Sigmoid colon (tissue), 7 donors: ENCODE data around the gene UBAC1. TPM values are rescaled to one million over a fixed set of nuclear protein-coding genes. Genes with fewer than 3 reads are reported as not detected.

ENCODE experiments used
- DNase-seq: peaks from one replicate; pipeline ENCODE4 v3.0.0-alpha.2; 2019
- H3K27ac ChIP-seq, 4 donors: fragments of 200-600 bp; sonication (generic); one replicate each; pipeline ENCODE4 v1.5.1; 2016 to 2019; ENCODE audit warnings: mild to moderate bottlenecking in 1 of 4
- H3K27me3 ChIP-seq, 3 donors: fragments of 200-600 bp; sonication (generic); one replicate each; pipeline ENCODE4 v1.5.1; 2019; ENCODE audit warnings: mild to moderate bottlenecking in 1 of 3
- H3K36me3 ChIP-seq, 4 donors: fragments of 200-600 bp; sonication (generic); one replicate each; pipeline ENCODE4 v1.5.1; 2016 to 2019
- H3K4me1 ChIP-seq, 4 donors: fragments of 200-600 bp; sonication (generic); one replicate each; pipeline ENCODE4 v1.5.1; 2017 to 2019
- H3K4me3 ChIP-seq, 4 donors: fragments of 200-600 bp; sonication (generic); one replicate each; pipeline ENCODE4 v1.5.1; 2017 to 2019; ENCODE audit warnings: mild to moderate bottlenecking in 2 of 4, moderate library complexity in 1 of 4
- H3K9me3 ChIP-seq, 4 donors: fragments of 200-600 bp in 3 of 4; sonication (generic) in 3 of 4; one replicate each; pipeline versions ENCODE4 v1.5.1 to v1.6.1; 2013 to 2019
- EP300 ChIP-seq, 4 donors: sonication (generic); formaldehyde crosslinking; IDR thresholded peaks; one replicate each; pipeline ENCODE4 v1.6.1; 2017; ENCODE audit warnings: antibody characterized with exemption in 4 of 4
- POLR2A ChIP-seq, 2 donors: fragments of 450-650 bp; IDR thresholded peaks; one replicate each; pipeline ENCODE4 v1.6.1; 2016; ENCODE audit warnings: antibody characterized with exemption in 2 of 2, mild to moderate bottlenecking in 2 of 2, moderate library complexity in 2 of 2
- POLR2AphosphoS5 ChIP-seq, 4 donors: sonication (generic); formaldehyde crosslinking; IDR thresholded peaks; one replicate each; pipeline ENCODE4 v1.6.1; 2017; ENCODE audit warnings: antibody characterized with exemption in 4 of 4
- WGBS, 2 donors: extraction: QIAGEN DNeasy Blood & Tissue Kit; methylation state at CpG; one replicate each; pipeline ENCODE4 v1.1.7; 2013; 5-methylcytosine and 5-hydroxymethylcytosine counted together
- intact Hi-C: fragments of 100-400 bp; cut with DNase I; formaldehyde crosslinking; loops from one replicate; pipeline ENCODE4 v1.15.1; 2023
- polyA plus RNA-seq, 3 donors: library from polyadenylated mRNA; stranded (reverse); fragments of 200-250 nt; gene quantifications; one replicate each; pipeline ENCODE4 v1.2.3, GENCODE V29; 2013
- total RNA-seq, 4 donors: library from RNA; depleted of rRNA; stranded (reverse); fragments of >200 nt; gene quantifications; one replicate each; pipeline ENCODE4 v1.1.0, GENCODE V29; 2016
- TF ChIP-seq, protein P1 (sequence below), 4 experiments: fragments of 450-650 bp in 3 of 4; fragments of 200-600 bp in 1 of 4; IDR thresholded peaks; one replicate each; pipeline ENCODE4 v1.5.1; 2016 to 2019; ENCODE audit warnings: antibody characterized with exemption in 4 of 4, mild to moderate bottlenecking in 3 of 4, moderate library complexity in 2 of 4
- donor health status: healthy with polysubstance abuse.
- donor health status: Bipolar disorder and iron deficiency.
- donor health status: healthy.

The UBAC1 gene
- total and polyA plus RNA-seq, 7 donors, result 57.4 to 80.9 (median 69.4) TPM

DNA sequence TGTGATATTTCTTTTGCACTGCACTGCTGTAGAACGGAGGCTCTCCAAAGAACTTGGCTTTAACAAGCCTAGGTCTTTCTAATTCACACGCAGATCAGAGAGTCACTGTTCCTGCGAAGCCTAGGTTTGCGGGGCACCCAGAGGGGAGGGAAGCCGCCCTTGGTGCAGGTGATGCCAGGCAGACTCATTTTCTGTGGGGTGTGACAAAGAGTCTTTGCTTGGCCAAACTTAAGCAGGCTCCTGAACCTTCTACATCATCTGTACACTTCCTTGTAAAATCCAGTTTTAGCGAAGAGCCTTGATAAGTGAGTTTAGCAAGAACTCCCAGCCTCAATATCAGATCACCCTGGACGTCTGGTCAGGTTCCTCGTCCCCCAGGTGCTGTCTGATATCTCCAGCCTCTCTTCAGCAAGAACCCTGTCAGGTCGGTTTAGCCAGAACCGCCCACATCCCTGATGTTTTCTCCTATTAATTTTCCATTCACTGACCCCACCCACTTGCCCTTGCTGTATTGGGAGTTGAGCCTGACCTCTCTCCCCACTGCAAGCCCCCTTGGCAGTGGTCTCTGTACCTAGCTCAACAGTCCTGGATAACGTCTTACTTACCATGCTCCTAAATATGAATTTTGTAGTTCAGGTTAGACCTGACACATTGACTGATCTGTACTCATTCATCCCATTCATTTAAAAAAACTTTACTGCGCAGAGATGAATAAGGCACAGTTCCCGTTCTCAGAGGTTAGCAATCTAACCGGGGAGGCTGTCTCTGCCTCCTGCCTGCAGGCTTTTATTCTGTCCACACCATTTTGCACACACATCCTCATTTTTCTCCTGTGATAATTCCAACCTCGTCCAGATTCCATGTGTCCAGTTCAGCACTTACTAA, 880 bp upstream of the UBAC1 start:
- no peak for DNase-seq
- no peaks in the 10 kb centered on the region for H3K27me3 ChIP-seq
- intact Hi-C loops, result loop anchor here (1.0 to 10.0 kb wide), 3 partner anchors 55 to 283 kb away; partner anchors contain the start of genes CAMSAP1, QSOX2 and TMEM250
- peak overlapping the region in 2 of 4 donors; percentile 40 to 50 for H3K27ac ChIP-seq
- peaks cover 0 to under 1% (median 0%) of the 10 kb centered on the region in 4 donors for H3K36me3 ChIP-seq
- TF ChIP-seq EP300 (IDR thresholded peaks at IDR 0.05) (no peak), POLR2AphosphoS5 (IDR thresholded peaks at IDR 0.05) (no peak), POLR2A (IDR thresholded peaks at IDR 0.05) (no peak)
- TF ChIP-seq, protein P1, sequence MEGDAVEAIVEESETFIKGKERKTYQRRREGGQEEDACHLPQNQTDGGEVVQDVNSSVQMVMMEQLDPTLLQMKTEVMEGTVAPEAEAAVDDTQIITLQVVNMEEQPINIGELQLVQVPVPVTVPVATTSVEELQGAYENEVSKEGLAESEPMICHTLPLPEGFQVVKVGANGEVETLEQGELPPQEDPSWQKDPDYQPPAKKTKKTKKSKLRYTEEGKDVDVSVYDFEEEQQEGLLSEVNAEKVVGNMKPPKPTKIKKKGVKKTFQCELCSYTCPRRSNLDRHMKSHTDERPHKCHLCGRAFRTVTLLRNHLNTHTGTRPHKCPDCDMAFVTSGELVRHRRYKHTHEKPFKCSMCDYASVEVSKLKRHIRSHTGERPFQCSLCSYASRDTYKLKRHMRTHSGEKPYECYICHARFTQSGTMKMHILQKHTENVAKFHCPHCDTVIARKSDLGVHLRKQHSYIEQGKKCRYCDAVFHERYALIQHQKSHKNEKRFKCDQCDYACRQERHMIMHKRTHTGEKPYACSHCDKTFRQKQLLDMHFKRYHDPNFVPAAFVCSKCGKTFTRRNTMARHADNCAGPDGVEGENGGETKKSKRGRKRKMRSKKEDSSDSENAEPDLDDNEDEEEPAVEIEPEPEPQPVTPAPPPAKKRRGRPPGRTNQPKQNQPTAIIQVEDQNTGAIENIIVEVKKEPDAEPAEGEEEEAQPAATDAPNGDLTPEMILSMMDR (IDR thresholded peaks at IDR 0.05), result no peak
- peaks cover 0 to 29% (median 21%) of the 10 kb centered on the region in 4 donors for H3K4me1 ChIP-seq
- 37 to 42% methylated on average over 15 of the region's 15 CpGs for WGBS, 2 donors
- H3K9me3 ChIP-seq, result no peaks in the 10 kb centered on the region
- peak overlapping the region in 1 of 4 donors; percentile 99 for H3K4me3 ChIP-seq

DNA sequence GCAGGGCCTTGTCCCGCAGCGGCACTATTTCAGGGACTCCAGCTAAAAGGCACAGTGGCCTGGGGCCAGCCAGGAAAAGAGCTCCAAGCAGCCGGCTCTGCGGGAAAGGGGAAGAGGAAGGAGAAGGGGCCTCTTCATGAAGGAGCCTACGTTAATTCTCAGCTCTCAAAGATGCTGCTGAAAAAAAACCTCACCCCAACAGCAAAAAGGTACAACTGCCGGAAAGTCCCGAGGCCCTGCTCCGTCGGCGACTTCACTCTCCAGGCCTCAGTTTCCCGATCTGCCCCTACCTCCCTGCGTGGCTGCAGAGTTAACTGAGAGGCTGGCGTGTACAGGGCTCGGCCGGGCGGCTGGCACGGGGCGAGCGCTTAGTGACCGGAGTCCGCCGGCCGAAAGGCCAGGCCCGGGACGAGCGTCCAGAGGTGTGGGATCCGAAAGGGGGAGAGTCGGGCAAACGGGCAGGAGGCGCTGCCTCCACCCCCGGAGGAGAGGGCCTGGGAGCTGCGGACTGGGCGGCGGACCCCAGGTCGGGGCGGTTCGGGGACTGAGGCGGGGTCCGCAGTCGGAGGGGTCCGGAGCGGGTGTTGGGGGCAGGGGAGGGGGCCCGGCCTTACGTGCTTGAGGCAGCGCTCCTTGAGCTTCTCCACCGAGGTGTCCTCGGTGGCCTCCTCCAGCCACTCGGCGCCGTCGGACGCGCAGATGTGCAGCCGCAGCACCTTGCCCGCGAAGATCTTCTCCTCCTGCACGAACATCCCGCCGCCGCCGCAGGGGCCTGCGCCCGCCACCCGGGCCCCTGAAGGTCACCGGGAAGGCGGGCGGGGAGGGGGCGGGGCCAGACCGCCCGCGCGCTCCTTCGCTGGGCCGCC, 529 bp downstream of the UBAC1 start:
- intact Hi-C loops, result loop anchor here (1.0 to 10.0 kb wide), 3 partner anchors 53 to 284 kb away; partner anchors contain the start of genes CAMSAP1, QSOX2 and TMEM250
- H3K27me3 ChIP-seq, result no peaks in the 10 kb centered on the region
- H3K4me1 ChIP-seq, result peaks cover 0 to 29% (median 21%) of the 10 kb centered on the region in 4 donors
- peaks cover 0 to 3% (median 0%) of the 10 kb centered on the region in 4 donors for H3K36me3 ChIP-seq
- DNase-seq, result no peak
- H3K4me3 ChIP-seq, result peak overlapping the region; percentile 86 to 99 (median 98)
- TF ChIP-seq, protein P1 (IDR thresholded peaks at IDR 0.05), result no peak
- TF ChIP-seq POLR2AphosphoS5 (IDR thresholded peaks at IDR 0.05), result peak in 2 of 4 donors; percentile 64 to 69
- no peak for TF ChIP-seq EP300 (IDR thresholded peaks at IDR 0.05)
- TF ChIP-seq POLR2A (IDR thresholded peaks at IDR 0.05), result no peak
- H3K9me3 ChIP-seq, result no peaks in the 10 kb centered on the region
- H3K27ac ChIP-seq, result peak overlapping the region; percentile 93 to 95 (median 94)
- 1% methylated on average over 74 of the region's 74 CpGs for WGBS, 2 donors

DNA sequence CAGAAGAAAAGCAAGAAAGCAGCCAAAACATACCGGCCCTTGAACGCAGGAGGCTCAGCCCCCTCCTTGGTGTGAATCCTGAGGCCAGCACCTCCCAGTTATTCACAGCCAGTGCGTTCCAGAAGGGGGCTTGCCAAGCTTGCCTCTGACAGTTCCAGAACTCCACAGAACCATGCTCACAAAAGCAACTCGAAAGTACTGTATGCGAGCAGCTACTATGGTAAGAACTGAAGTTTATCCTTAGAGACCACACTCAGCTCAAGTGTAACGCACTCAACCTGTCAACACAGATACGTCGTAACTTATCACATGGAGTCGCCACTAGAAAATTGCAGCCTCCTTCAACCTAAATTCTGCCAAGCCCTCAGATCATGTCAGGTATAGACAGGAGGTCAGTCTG, 1.4 kb downstream of the UBAC1 start:
- no peaks in the 10 kb centered on the region for H3K27me3 ChIP-seq
- WGBS, 2 donors, result 25 to 64% methylated on average over 9 of the region's 9 CpGs
- H3K36me3 ChIP-seq, result peaks cover 0 to 4% (median 4%) of the 10 kb centered on the region in 4 donors
- intact Hi-C loops, result loop anchor here (2.0 to 10.0 kb wide), 2 partner anchors 159 to 285 kb away; partner anchors contain the start of genes QSOX2 and TMEM250
- peaks cover 0 to 29% (median 21%) of the 10 kb centered on the region in 4 donors for H3K4me1 ChIP-seq
- DNase-seq, result no peak
- peak overlapping the region; percentile 86 to 99 (median 98) for H3K4me3 ChIP-seq
- TF ChIP-seq POLR2A (IDR thresholded peaks at IDR 0.05), result no peak
- TF ChIP-seq, protein P1 (IDR thresholded peaks at IDR 0.05), result no peak
- TF ChIP-seq POLR2AphosphoS5 (IDR thresholded peaks at IDR 0.05), result no peak
- TF ChIP-seq EP300 (IDR thresholded peaks at IDR 0.05), result no peak
- peak overlapping the region; percentile 93 to 95 (median 94) for H3K27ac ChIP-seq
- no peaks in the 10 kb centered on the region for H3K9me3 ChIP-seq

DNA sequence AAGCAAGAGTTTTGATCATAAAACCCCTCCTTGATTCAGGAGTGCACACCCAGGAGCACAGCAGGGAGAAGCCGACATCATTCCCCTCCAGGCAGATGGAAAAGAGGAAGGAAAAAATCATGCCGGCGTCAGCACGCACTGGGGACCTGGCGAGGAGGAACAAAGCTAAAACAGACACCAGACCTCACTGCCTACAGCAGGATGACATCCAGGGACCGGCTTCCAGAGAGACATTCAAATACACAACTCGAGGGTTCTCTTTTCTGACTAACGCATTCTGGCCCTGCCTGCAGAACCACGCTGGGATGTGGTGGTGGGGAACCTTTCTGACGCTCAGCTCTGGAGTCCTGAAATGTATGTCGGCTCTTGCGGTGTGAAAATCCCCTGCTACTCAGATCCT, 2.7 kb downstream of the UBAC1 start:
- no peak for DNase-seq
- 75 to 89% methylated on average over 12 of the region's 12 CpGs for WGBS, 2 donors
- Histone ChIP-seq H3K27ac (no peak overlapping the region), H3K4me1 (peaks cover 0 to 29% (median 21%) of the 10 kb centered on the region in 4 donors), H3K4me3 (no peak overlapping the region), H3K9me3 (no peaks in the 10 kb centered on the region), H3K36me3 (peaks cover 1 to 17% (median 11%) of the 10 kb centered on the region in 4 donors), H3K27me3 (no peaks in the 10 kb centered on the region)
- intact Hi-C loops, result no loop called here
- TF ChIP-seq EP300 (IDR thresholded peaks at IDR 0.05), result no peak
- no peak for TF ChIP-seq POLR2AphosphoS5 (IDR thresholded peaks at IDR 0.05)
- TF ChIP-seq, protein P1 (IDR thresholded peaks at IDR 0.05), result no peak
- no peak for TF ChIP-seq POLR2A (IDR thresholded peaks at IDR 0.05)
